ENCODE results near the gene TBCA.
"Not testable (repeated sequence)": the region's sequence is repeated elsewhere in the genome, so short reads cannot be mapped to it uniquely, and the experiment has no call there.

The TBCA gene

DNA sequence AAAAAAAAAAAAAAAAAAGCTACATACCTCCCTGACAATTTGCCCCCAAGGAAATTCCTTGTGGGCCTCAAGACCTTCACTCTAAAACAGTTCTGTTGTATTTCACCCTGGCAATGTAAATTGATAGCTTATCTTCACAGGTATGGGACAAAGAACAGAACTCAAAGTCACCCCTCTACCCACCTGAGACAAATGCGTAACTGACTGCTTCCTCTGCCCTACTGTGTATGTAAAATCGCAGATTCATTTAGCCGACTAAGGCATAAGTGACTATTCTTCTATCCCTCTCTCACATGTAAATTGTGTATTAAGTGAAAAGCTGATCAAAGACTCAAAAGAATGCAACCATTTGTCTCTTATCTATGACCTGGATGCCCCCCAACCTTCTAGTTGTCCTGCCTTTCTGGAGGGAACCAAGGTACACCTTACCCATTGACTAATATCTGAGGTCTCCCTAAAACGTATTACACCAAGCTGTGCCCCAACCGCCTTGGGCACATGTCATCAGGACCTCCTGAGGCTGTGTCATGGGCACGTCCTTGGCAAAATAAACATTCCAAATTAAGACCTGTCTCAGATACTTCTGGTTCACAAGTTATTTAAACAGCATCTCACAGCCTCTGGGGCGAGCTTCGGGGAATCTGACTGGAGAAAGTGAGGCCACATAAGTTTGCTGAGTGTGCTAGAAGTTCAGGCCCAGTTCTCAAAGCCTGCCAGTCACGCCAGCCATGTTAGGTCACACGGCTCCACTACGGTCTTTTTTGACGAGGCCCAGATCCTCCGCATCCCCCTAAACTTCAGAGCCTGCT is 954 bp downstream of the TBCA start:
- no peak for DNase-seq (ENCODE audit: low read depth, low spot score)
- H3K27ac ChIP-seq = peak overlapping the region; percentile 84

GRCh38 chr5:77773734-77774280 is 2.3 kb downstream of the TBCA start:
- no peak for DNase-seq (ENCODE audit: low read depth, low spot score)
- no peak overlapping the region for H3K27ac ChIP-seq

- no peak overlapping the region for H3K27ac ChIP-seq
- no peak for DNase-seq (ENCODE audit: low read depth, low spot score)
Observed at GRCh38 chr5:77772729-77773128, 3.4 kb downstream of the TBCA start.

GRCh38 chr5:77771452-77771851 is 4.7 kb downstream of the TBCA start:
- no peak for DNase-seq (ENCODE audit: low read depth, low spot score)
- no peak overlapping the region for H3K27ac ChIP-seq

- no peak overlapping the region for H3K27ac ChIP-seq
- no peak for DNase-seq (ENCODE audit: low read depth, low spot score)
Observed at GRCh38 chr5:77770293-77771005, 5.7 kb downstream of the TBCA start.

DNA sequence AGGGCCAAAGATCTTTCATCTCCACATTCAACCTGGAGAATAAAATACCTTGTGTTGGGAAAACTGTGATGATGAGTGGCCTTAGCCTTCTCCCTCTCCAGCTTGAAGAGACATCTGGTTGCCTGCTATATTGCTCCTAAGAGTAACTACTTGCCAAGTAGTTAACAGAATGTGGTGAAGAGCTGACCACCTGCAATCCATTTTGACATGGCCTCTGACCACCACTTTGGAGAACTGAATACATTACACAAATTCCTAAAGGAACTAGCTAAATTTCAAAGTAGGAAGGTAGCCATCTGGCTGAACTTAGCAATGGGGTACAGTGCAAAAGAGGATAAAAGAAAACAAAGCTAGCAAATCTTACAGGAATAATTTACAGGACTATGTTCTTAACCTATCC is 7.2 kb downstream of the TBCA start:
- DNase-seq (ENCODE audit: low read depth, low spot score) = no peak
- no peak overlapping the region for H3K27ac ChIP-seq

DNA sequence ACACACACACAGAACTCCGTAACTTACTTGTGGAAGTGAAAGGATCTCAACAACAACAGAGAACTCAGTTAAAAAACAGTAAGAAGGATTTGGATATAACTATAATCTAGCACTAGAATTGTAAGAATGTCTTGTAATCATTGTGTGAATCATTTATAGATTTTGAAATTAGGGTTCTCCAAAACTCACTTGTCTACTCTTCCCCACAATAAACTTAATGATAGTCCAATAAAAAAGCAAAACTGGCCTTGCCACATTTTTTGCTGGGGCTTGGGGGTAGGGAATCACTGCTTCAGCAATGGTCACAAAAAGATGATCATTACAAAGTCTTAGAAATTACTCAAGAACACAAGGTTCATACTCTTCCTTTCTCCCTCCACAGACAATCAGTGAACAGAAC is 8.8 kb downstream of the TBCA start:
- DNase-seq (ENCODE audit: low read depth, low spot score) = no peak
- H3K27ac ChIP-seq = no peak overlapping the region

- no peak for DNase-seq (ENCODE audit: low read depth, low spot score)
- no peak overlapping the region for H3K27ac ChIP-seq
Observed at GRCh38 chr5:77761606-77762005, 14.5 kb downstream of the TBCA start.

- DNase-seq (ENCODE audit: low read depth, low spot score) = no peak
- H3K27ac ChIP-seq = no peak overlapping the region
Observed at GRCh38 chr5:77758141-77758938, 17.8 kb downstream of the TBCA start.

DNA sequence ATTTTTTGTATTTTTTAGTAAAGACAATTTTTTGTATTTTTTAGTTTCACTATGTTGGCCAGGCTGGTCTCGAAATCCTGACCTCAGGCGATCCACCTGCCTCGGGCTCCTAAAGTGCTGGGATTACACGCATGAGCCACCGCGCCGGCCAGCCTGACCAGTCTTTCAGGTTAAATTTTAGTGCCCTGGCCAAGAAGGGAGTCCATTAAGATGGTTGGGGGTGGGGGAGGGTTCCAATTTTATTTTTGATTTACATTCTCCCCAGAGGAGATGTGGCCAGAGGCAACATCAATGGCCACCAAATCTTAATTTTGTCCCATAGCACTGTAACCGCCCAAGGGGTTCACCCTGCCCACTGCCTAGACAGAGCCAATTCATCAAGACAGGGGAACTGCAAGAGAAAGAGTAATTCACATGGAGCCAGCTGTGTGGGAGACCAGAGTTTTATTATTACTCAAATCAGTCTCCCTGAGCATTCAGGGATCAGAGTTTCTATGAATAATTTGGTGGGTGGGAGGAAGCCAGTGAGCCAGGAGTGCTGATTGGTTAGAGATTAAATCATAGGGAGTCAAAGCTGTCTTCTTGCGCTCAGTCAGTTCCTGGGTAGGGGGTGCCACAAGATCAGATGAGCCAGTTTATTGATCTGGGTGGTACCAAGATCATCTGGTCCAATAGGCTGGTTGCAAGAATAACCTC is 24.7 kb downstream of the TBCA start:
- H3K27ac ChIP-seq = no peak overlapping the region
- no peak for DNase-seq (ENCODE audit: low read depth, low spot score)

GRCh38 chr5:77750928-77751327 is 25.2 kb downstream of the TBCA start:
- not testable (repeated sequence) for H3K27ac ChIP-seq; DNase-seq (ENCODE audit: low read depth, low spot score)

DNA sequence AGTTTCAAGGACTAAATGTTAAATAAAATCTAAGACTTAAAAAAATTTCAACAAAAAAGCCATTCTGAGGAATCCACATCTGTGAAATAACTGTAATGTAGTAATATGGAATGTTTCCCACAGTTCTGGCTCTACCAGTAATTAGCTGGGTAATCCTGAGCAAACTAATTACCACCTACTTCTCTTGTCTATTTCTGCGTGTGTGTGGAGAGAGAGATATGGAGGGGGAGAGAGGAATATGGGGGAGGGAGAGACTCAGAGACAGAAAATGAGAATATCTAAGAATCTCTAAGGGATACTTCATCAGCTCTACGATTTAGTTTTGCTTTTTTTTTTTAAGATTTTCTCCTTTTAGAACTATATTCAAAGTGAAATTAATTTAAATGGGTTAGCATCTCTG is 28.0 kb downstream of the TBCA start:
- DNase-seq (ENCODE audit: low read depth, low spot score) = no peak
- no peak overlapping the region for H3K27ac ChIP-seq

GRCh38 chr5:77744116-77744515 is 32.0 kb downstream of the TBCA start:
- H3K27ac ChIP-seq = no peak overlapping the region
- no peak for DNase-seq (ENCODE audit: low read depth, low spot score)

GRCh38 chr5:77743181-77743580 is 33.0 kb downstream of the TBCA start:
- no peak overlapping the region for H3K27ac ChIP-seq
- DNase-seq (ENCODE audit: low read depth, low spot score) = no peak

DNA sequence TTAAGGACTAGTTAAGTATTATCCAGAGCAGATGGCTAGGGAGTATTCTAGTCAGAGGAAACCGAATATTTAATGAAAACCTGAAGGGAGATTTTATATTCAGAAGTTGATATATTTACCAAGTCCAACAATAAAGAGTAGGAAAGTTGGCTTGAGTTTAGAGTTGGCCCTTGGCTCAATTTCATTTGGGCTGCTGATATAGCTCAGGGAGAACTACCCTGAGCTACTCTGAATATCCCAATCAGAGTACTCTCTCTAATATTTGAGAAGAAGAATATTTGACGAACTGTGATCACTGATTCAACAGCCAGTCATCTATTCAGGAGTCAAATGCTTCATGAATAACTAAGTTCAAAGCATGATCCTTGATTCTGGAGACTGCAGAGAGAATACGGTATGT is 34.5 kb downstream of the TBCA start:
- no peak overlapping the region for H3K27ac ChIP-seq
- DNase-seq (ENCODE audit: low read depth, low spot score) = no peak

DNA sequence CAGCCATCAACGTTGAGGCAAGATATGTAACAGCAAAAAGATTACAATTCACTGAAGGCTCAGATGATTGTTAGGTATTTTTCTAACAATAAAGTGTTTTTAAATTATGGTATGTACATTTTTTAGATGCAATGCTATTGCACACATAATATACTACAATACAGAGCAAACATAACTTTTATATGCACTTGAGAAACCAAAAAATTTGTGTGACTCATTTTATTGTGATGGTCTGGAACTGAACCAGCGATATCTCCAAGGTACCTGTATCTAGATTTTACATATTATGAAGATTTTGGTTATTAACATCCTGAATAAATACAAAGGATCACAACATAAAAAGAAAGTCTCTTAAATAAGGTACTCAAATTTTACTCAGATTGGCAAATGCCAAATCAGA is 41.3 kb downstream of the TBCA start:
- H3K27ac ChIP-seq = no peak overlapping the region
- DNase-seq (ENCODE audit: low read depth, low spot score) = no peak

GRCh38 chr5:77733130-77733529 is 43.0 kb downstream of the TBCA start:
- H3K27ac ChIP-seq = no peak overlapping the region
- no peak for DNase-seq (ENCODE audit: low read depth, low spot score)

DNA sequence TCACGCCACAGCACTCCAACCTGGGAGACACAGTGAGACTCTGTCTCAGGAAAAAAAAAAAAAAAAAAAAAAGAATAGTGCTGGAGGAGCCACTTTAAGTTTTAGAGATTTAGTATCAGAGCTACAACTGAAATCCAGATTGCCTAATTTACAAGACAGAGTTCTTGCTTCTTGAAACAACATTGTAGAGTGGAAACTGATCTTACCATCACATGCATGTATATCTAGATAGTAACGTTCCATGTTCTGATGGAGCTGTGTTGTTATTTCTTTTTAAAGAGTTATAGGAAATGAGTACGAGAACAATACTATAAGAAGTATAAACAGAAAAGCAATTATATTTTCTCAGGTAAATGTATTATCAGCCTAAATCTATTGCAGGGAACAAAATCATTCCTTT is 48.9 kb downstream of the TBCA start:
- DNase-seq (ENCODE audit: low read depth, low spot score) = no peak
- H3K27ac ChIP-seq = no peak overlapping the region

GRCh38 chr5:77725616-77726015 is 50.5 kb downstream of the TBCA start:
- no peak for DNase-seq (ENCODE audit: low read depth, low spot score)

DNA sequence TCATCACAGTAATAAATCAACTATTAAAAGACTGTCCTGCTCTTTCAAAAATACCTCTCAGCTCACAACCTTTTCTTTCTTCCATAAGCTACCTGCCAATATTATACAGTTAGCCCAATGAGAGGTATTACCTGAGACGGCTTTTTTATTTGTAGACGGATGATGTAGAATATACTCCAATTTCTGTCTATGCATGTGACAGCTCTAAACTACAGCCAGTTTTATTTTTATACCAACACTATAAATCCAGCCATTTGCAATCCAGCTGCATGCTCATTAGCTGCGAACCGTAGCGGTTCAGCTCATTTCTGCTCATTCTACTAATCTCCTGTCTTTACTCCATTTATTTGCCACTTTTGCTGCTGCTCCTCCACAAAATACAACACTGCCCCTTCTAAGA is 51.2 kb downstream of the TBCA start:
- no peak for DNase-seq (ENCODE audit: low read depth, low spot score)
- H3K27ac ChIP-seq = no peak overlapping the region

More at GRCh38 chr5:77725616-77726015, 50.5 kb downstream of the TBCA start:
- H3K27ac ChIP-seq = no peak overlapping the region
